Measurements from ENCODE around the gene RAPGEF5.

- TF ChIP-seq CTCF (IDR thresholded peaks at IDR 0.05) (no peak), POLR2A (IDR thresholded peaks at IDR 0.05) (no peak)
These were observed 233.8 kb downstream of the RAPGEF5 start for GRCh38 chr7:22123139-22123538.
